H9 (cell line): ENCODE measurements around the gene COA5. TPM values are rescaled to one million over a fixed set of nuclear protein-coding genes. Genes with fewer than 3 reads are reported as not detected.

Experiments used
- DNase-seq: peaks from one replicate; pipeline ENCODE4 v3.0.0-alpha.2; 2017
- H2AFZ ChIP-seq: one replicate; pipeline ENCODE4 v1.6.1; 2013; ENCODE audit warnings: mild to moderate bottlenecking, low read length, control low read depth, moderate library complexity
- H2AK5ac ChIP-seq: 2 replicates; pipeline ENCODE4 v1.6.1; 2013; ENCODE audit warnings: low read length, control low read depth, mixed read lengths; ENCODE audit not compliant: insufficient read length
- H2BK120ac ChIP-seq: one replicate; pipeline ENCODE4 v1.6.1; 2013; ENCODE audit warnings: low read depth, mild to moderate bottlenecking, low read length, control low read depth, inconsistent platforms; ENCODE audit not compliant: poor library complexity, severe bottlenecking
- H2BK12ac ChIP-seq: 2 replicates; pipeline ENCODE4 v1.6.1; 2013; ENCODE audit warnings: low read length, control low read depth, mixed read lengths, low read depth; ENCODE audit not compliant: insufficient read length
- H2BK15ac ChIP-seq: 2 replicates; pipeline ENCODE4 v1.6.1; 2013; ENCODE audit warnings: low read depth, low read length, control low read depth
- H2BK20ac ChIP-seq: one replicate; pipeline ENCODE4 v1.6.1; 2013; ENCODE audit warnings: low read depth, mild to moderate bottlenecking, low read length, control low read depth, inconsistent platforms; ENCODE audit not compliant: poor library complexity, severe bottlenecking
- H2BK5ac ChIP-seq: 2 replicates; pipeline ENCODE4 v1.6.1; 2013; ENCODE audit warnings: low read length, control low read depth, mixed read lengths; ENCODE audit not compliant: insufficient read length
- H3K14ac ChIP-seq: 2 replicates; pipeline ENCODE4 v1.6.1; 2013; ENCODE audit warnings: low read length, control low read depth; ENCODE audit not compliant: insufficient read depth
- H3K18ac ChIP-seq: 2 replicates; pipeline ENCODE4 v1.6.1; 2013; ENCODE audit warnings: low read depth, mild to moderate bottlenecking, mixed read lengths, low read length, control low read depth; ENCODE audit not compliant: insufficient read length
- H3K23ac ChIP-seq: 2 replicates; pipeline ENCODE4 v1.6.1; 2013; ENCODE audit warnings: low read length, control low read depth, mixed read lengths, low read depth; ENCODE audit not compliant: insufficient read length
- H3K23me2 ChIP-seq: 2 replicates; pipeline ENCODE4 v1.6.1; 2013; ENCODE audit warnings: low read depth, mild to moderate bottlenecking, mixed read lengths, low read length, control low read depth; ENCODE audit not compliant: insufficient read length, poor library complexity, severe bottlenecking
- H3K27ac ChIP-seq: 2 replicates; pipeline ENCODE4 v1.5.1; 2013; ENCODE audit warnings: low read length, control low read depth, mixed read lengths, low read depth; ENCODE audit not compliant: insufficient read length
- H3K27me3 ChIP-seq: 2 replicates; pipeline ENCODE4 v1.6.1; 2013; ENCODE audit warnings: low read length, control low read depth, inconsistent platforms; ENCODE audit not compliant: insufficient read depth
- H3K4ac ChIP-seq: 2 replicates; pipeline ENCODE4 v1.6.1; 2013; ENCODE audit warnings: low read depth, mild to moderate bottlenecking, control low read depth, inconsistent platforms, low read length, moderate library complexity
- H3K4me1 ChIP-seq: 2 replicates; pipeline ENCODE4 v1.6.1; 2013; ENCODE audit warnings: low read length, control low read depth, inconsistent platforms; ENCODE audit not compliant: insufficient read depth
- H3K4me2 ChIP-seq: 2 replicates; pipeline ENCODE4 v1.6.1; 2013; ENCODE audit warnings: low read length, control low read depth, mixed read lengths; ENCODE audit not compliant: insufficient read length, insufficient read depth
- H3K56ac ChIP-seq: 2 replicates; pipeline ENCODE4 v1.6.1; 2013; ENCODE audit warnings: low read depth, mild to moderate bottlenecking, mixed read lengths, low read length, control low read depth; ENCODE audit not compliant: insufficient read length
- H3K79me1 ChIP-seq: 2 replicates; pipeline ENCODE4 v1.6.1; 2013; ENCODE audit warnings: low read depth, mild to moderate bottlenecking, moderate library complexity, low read length, control low read depth, inconsistent platforms; ENCODE audit not compliant: insufficient read depth, poor library complexity, severe bottlenecking
- H3K79me2 ChIP-seq: 2 replicates; pipeline ENCODE4 v1.6.1; 2013; ENCODE audit warnings: low read length, control low read depth, inconsistent platforms; ENCODE audit not compliant: insufficient read depth
- H3K9ac ChIP-seq: 2 replicates; pipeline ENCODE4 v1.6.1; 2013; ENCODE audit warnings: low read length, control low read depth, mixed read lengths; ENCODE audit not compliant: insufficient read length; ENCODE audit errors: extremely low read depth
- H3K9me3 ChIP-seq: one replicate; pipeline ENCODE4 v1.6.1; 2013; ENCODE audit warnings: low read depth, low read length, inconsistent platforms; ENCODE audit not compliant: control insufficient read depth
- H3T11ph ChIP-seq: one replicate; pipeline ENCODE4 v1.6.1; 2013; ENCODE audit warnings: mild to moderate bottlenecking, low read length, control low read depth, inconsistent platforms
- H4K20me1 ChIP-seq: one replicate; pipeline ENCODE4 v1.6.1; 2013; ENCODE audit not compliant: control insufficient read depth, insufficient read length, insufficient read depth
- H4K5ac ChIP-seq: 2 replicates; pipeline ENCODE4 v1.6.1; 2013; ENCODE audit warnings: low read depth, mild to moderate bottlenecking, mixed read lengths, low read length, control low read depth; ENCODE audit not compliant: insufficient read length
- H4K8ac ChIP-seq: replicated peaks from 2 replicates; pipeline ENCODE4 v1.6.1; 2013; ENCODE audit warnings: low read length, control low read depth, mixed read lengths, low read depth; ENCODE audit not compliant: insufficient read length
- H4K91ac ChIP-seq: 2 replicates; pipeline ENCODE4 v1.6.1; 2013; ENCODE audit warnings: low read depth, mild to moderate bottlenecking, moderate library complexity, mixed read lengths, low read length, control low read depth; ENCODE audit not compliant: insufficient read length
- H3K27ac Mint-ChIP-seq, 3 experiments: 2 replicates in 2 of 3; 3 replicates in 1 of 3; pipeline ENCODE4 v1.8.0; 2020 to 2021; ENCODE audit warnings: mixed read lengths in 3 of 3, mild to moderate bottlenecking in 1 of 3, moderate library complexity in 1 of 3
- H3K27me3 Mint-ChIP-seq: 2 replicates; pipeline ENCODE4 v1.8.0; 2021; ENCODE audit warnings: low read depth, mild to moderate bottlenecking, moderate library complexity, mixed read lengths
- H3K36me3 Mint-ChIP-seq, 3 experiments: 2 replicates in 2 of 3; 3 replicates in 1 of 3; pipeline ENCODE4 v1.8.0; 2020 to 2021; ENCODE audit warnings: low read depth in 3 of 3, mixed read lengths in 3 of 3; ENCODE audit not compliant: insufficient read depth in 1 of 3
- H3K4me1 Mint-ChIP-seq, 2 experiments: 2 replicates each; pipeline ENCODE4 v1.8.0; 2020; ENCODE audit warnings: mixed read lengths in 2 of 2
- H3K4me3 Mint-ChIP-seq, 2 experiments: 2 replicates in 1 of 2; 3 replicates in 1 of 2; pipeline ENCODE4 v1.8.0; 2020 to 2021; ENCODE audit warnings: mild to moderate bottlenecking in 2 of 2, mixed read lengths in 2 of 2, moderate library complexity in 1 of 2
- H3K9me3 Mint-ChIP-seq, 2 experiments: 2 replicates in 1 of 2; 3 replicates in 1 of 2; pipeline ENCODE4 v1.8.0; 2020; ENCODE audit warnings: mild to moderate bottlenecking in 2 of 2, mixed read lengths in 2 of 2, moderate library complexity in 1 of 2
- WGBS: extraction: QIAGEN DNeasy Blood & Tissue Kit; methylation state at CpG from one replicate; pipeline ENCODE4 v1.1.7; 2013; ENCODE audit warnings: missing lambda C conversion rate, low lambda C conversion rate, mixed read lengths; ENCODE audit not compliant: insufficient read length; ENCODE audit errors: extremely low coverage; 5-methylcytosine and 5-hydroxymethylcytosine counted together
- total RNA-seq: library from RNA; stranded (reverse); gene quantifications from 2 replicates; pipeline ENCODE4 v1.2.1, GENCODE V29; 2021
- TF ChIP-seq, protein P1 (sequence below): fragments of 200-600 bp; sonication (generic); conservative IDR thresholded peaks from 3 replicates; pipeline ENCODE4 v1.8.0; 2021; ENCODE audit warnings: antibody characterized with exemption, mild to moderate bottlenecking

The COA5 gene
- total RNA-seq, 1 experiment from 2014 or later, result 23.6 TPM

DNA sequence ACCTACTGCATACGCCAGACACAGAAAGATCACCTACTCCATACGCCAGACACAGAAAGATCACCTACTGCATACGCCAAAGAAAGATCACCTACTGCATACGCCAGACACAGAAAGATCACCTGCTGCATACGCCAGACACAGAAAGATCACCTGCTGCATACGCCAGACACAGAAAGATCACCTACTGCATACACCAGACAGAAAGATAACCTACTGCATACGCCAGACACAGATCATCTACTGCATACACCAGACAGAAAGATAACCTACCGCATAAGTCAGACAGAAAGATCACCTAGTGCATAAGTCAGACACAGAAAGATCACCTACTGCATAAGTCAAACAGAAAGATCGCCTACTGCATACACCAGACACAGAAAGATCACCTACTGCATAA lies 25.8 kb downstream of the COA5 start:
- no peaks in the 10 kb centered on the region for H3K27me3 ChIP-seq
- H3K9ac ChIP-seq, result no peak overlapping the region
- H3K27ac ChIP-seq, result no peak overlapping the region
- H3K27ac Mint-ChIP-seq, result no peak overlapping the region
- H2BK5ac ChIP-seq, result no peak overlapping the region
- WGBS, result no CpG with 5 or more reads among the region's 9 CpGs
- DNase-seq, result no peak
- no peak overlapping the region for H2AFZ ChIP-seq
- no peaks in the 10 kb centered on the region for H3K4me1 Mint-ChIP-seq
- no peak overlapping the region for H3K23ac ChIP-seq
- no peak overlapping the region for H3K56ac ChIP-seq
- H3K36me3 Mint-ChIP-seq, result peaks cover 0 to 60% (median 26%) of the 10 kb centered on the region in 3 experiments; a peak in 5 of 7 replicates
- no peaks in the 10 kb centered on the region for H3K27me3 Mint-ChIP-seq
- no peaks in the 10 kb centered on the region for H3K9me3 Mint-ChIP-seq
- H4K5ac ChIP-seq, result no peak overlapping the region
- no peak overlapping the region for H3K4ac ChIP-seq
- H3K4me2 ChIP-seq, result no peak overlapping the region
- no peak overlapping the region for H3K14ac ChIP-seq
- no peaks in the 10 kb centered on the region for H3K79me2 ChIP-seq
- no peaks in the 10 kb centered on the region for H3K23me2 ChIP-seq
- H3K9me3 ChIP-seq, result no peaks in the 10 kb centered on the region
- H3K4me1 ChIP-seq, result no peaks in the 10 kb centered on the region
- H2AK5ac ChIP-seq, result no peak overlapping the region
- H3K79me1 ChIP-seq, result no peaks in the 10 kb centered on the region
- H4K20me1 ChIP-seq, result no peaks in the 10 kb centered on the region
- H3K18ac ChIP-seq, result no peak overlapping the region
- no peak overlapping the region for H4K91ac ChIP-seq
- no peak overlapping the region for H3K4me3 Mint-ChIP-seq
- H2BK15ac ChIP-seq, result no peak overlapping the region
- no peak overlapping the region for H2BK120ac ChIP-seq
- TF ChIP-seq, protein P1, sequence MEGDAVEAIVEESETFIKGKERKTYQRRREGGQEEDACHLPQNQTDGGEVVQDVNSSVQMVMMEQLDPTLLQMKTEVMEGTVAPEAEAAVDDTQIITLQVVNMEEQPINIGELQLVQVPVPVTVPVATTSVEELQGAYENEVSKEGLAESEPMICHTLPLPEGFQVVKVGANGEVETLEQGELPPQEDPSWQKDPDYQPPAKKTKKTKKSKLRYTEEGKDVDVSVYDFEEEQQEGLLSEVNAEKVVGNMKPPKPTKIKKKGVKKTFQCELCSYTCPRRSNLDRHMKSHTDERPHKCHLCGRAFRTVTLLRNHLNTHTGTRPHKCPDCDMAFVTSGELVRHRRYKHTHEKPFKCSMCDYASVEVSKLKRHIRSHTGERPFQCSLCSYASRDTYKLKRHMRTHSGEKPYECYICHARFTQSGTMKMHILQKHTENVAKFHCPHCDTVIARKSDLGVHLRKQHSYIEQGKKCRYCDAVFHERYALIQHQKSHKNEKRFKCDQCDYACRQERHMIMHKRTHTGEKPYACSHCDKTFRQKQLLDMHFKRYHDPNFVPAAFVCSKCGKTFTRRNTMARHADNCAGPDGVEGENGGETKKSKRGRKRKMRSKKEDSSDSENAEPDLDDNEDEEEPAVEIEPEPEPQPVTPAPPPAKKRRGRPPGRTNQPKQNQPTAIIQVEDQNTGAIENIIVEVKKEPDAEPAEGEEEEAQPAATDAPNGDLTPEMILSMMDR, result no peak
- no peak overlapping the region for H4K8ac ChIP-seq
- H3T11ph ChIP-seq, result no peak overlapping the region
- H2BK20ac ChIP-seq, result no peak overlapping the region
- H2BK12ac ChIP-seq, result no peak overlapping the region
